ENCODE results near the gene BTG1. TPM values are rescaled to one million over a fixed set of nuclear protein-coding genes. Genes with fewer than 3 reads are reported as not detected.

Gene BTG1
- total and polyA plus RNA-seq, 2 of the 8 experiments (the other 6 are each of a cell fraction or from before 2014, with no cell fraction given), result 17.1 to 32.7 TPM

GRCh38 chr12:92145731-92146496 is at the start of gene BTG1 (continued):
- TF ChIP-seq EZH2 (IDR thresholded peaks at IDR 0.05; ENCODE audit: low read depth, low read length, severe bottlenecking) (no peak), GTF2F1 (IDR thresholded peaks at IDR 0.05; ENCODE audit: borderline replicate concordance, low read depth, low read length) (peak; percentile 99), SP1 (IDR thresholded peaks at IDR 0.05; ENCODE audit: low read depth, low read length) (peak; percentile 78), CHD2 (IDR thresholded peaks at IDR 0.05; ENCODE audit: low read length) (peak; percentile 61; the same call in 1 of the 2 replicates), TCF12 (IDR thresholded peaks at IDR 0.05; ENCODE audit: low read depth, low read length) (0 out of 2 replicates have a peak, but pooled peaks have one; percentile 39), EP300 (IDR thresholded peaks at IDR 0.05; ENCODE audit: borderline replicate concordance in 1 of 2, low read depth in 2 of 2, low read length in 2 of 2) (no peak), RXRA (IDR thresholded peaks at IDR 0.05; ENCODE audit: insufficient read depth, low read depth, low read length) (no peak), RAD21 (IDR thresholded peaks at IDR 0.05 in 1 of 2, conservative IDR thresholded peaks at IDR 0.05 in 1 of 2; ENCODE audit: low read depth in 2 of 2, low read length in 2 of 2) (0 out of 4 replicates have a peak, but pooled peaks of 1 of the 2 experiments have one; percentile 9), RBBP5 (IDR thresholded peaks at IDR 0.05; ENCODE audit: borderline replicate concordance, low read depth, low read length) (peak; percentile 94), POLR2AphosphoS5 (IDR thresholded peaks at IDR 0.05; ENCODE audit: low read depth, low read length) (peak; percentile 99), CHD1 (IDR thresholded peaks at IDR 0.05; ENCODE audit: low read depth, low read length) (peak; percentile 25; the same call in 1 of the 2 replicates), ATF3 (IDR thresholded peaks at IDR 0.05; ENCODE audit: insufficient read depth, low read depth, low read length) (no peak), POLR2A (IDR thresholded peaks at IDR 0.05; ENCODE audit: control extremely low read depth in 1 of 2, low read depth in 2 of 2, low read length in 2 of 2) (peak; percentile 100), JUND (IDR thresholded peaks at IDR 0.05; ENCODE audit: low read length) (0 out of 2 replicates have a peak, but pooled peaks have one; percentile 18), KDM5A (IDR thresholded peaks at IDR 0.05; ENCODE audit: low read length) (no peak), SP2 (IDR thresholded peaks at IDR 0.05; ENCODE audit: low read length) (no peak; the same call in 1 of the 2 replicates), SRF (IDR thresholded peaks at IDR 0.05; ENCODE audit: low read depth, low read length) (no peak), CTCF (IDR thresholded peaks at IDR 0.05; ENCODE audit: control extremely low read depth in 1 of 3, insufficient read depth in 1 of 3, low read depth in 1 of 3, low read length in 3 of 3) (no peak), KDM4A (IDR thresholded peaks at IDR 0.05; ENCODE audit: low read depth, low read length, severe bottlenecking) (peak; percentile 79), CBX5 (IDR thresholded peaks at IDR 0.05; ENCODE audit: low read depth, low read length) (no peak), SUZ12 (IDR thresholded peaks at IDR 0.05; ENCODE audit: low read length) (no peak)
